Measurements from ENCODE around the gene TPK1.

GRCh38 chr7:144672869-144673268 is 163.0 kb downstream of the TPK1 start:
- TF ChIP-seq POLR2A (IDR thresholded peaks at IDR 0.05; ENCODE audit: low read depth, low read length) (no peak), TAF1 (IDR thresholded peaks at IDR 0.05; ENCODE audit: borderline replicate concordance, low read depth, low read length) (no peak)

Data from GM12892 (cell line).